ENCODE measurements around the gene PRR20A.
"Not testable (repeated sequence)": the region's sequence is repeated elsewhere in the genome, so short reads cannot be mapped to it uniquely, and the experiment has no call there.

PRR20A gene

GRCh38 chr13:57140235-57140968 is at the start of gene PRR20A:
TSS of gene PRR20A (plus strand) at chr13:57140918. CDS start at chr13:57141305, 387 bp downstream.
- not testable (repeated sequence) for DNase-seq (ENCODE audit: low read depth); H3K4me3 ChIP-seq (ENCODE audit: low read depth, low read length)

GRCh38 chr13:57114945-57115344 is 25.8 kb upstream of the PRR20A start:
- no peak overlapping the region for H3K4me3 ChIP-seq (ENCODE audit: low read depth, low read length)
- DNase-seq (ENCODE audit: low read depth): no peak

- no peak overlapping the region for H3K4me3 ChIP-seq (ENCODE audit: low read depth, low read length)
- DNase-seq (ENCODE audit: low read depth): no peak
Observed at GRCh38 chr13:57123681-57124080, 17.0 kb upstream of the PRR20A start.

GRCh38 chr13:57128909-57129308 is 11.8 kb upstream of the PRR20A start:
- no peak for DNase-seq (ENCODE audit: low read depth)
- no peak overlapping the region for H3K4me3 ChIP-seq (ENCODE audit: low read depth, low read length)

- DNase-seq (ENCODE audit: low read depth): no peak
- no peak overlapping the region for H3K4me3 ChIP-seq (ENCODE audit: low read depth, low read length)
Observed at GRCh38 chr13:57136093-57136492, 4.6 kb upstream of the PRR20A start.

GRCh38 chr13:57137585-57137984 is 3.1 kb upstream of the PRR20A start:
- no peak for DNase-seq (ENCODE audit: low read depth)

GRCh38 chr13:57138988-57139387 is 1.7 kb upstream of the PRR20A start:
- no peak overlapping the region for H3K4me3 ChIP-seq (ENCODE audit: low read depth, low read length)
- no peak for DNase-seq (ENCODE audit: low read depth)

More at GRCh38 chr13:57137585-57137984, 3.1 kb upstream of the PRR20A start:
- H3K4me3 ChIP-seq (ENCODE audit: low read depth, low read length): no peak overlapping the region

- H3K4me3 ChIP-seq (ENCODE audit: low read depth, low read length): not testable (repeated sequence)
Observed at GRCh38 chr13:57139781-57140180, 937 bp upstream of the PRR20A start.

GRCh38 chr13:57147188-57147587 is 6.5 kb downstream of the PRR20A start, which contains the start of gene PRR20B:
TSS of gene PRR20B (plus strand) at chr13:57147488. CDS start at chr13:57147875, 387 bp downstream.
- not testable (repeated sequence) for H3K4me3 ChIP-seq (ENCODE audit: low read depth, low read length); DNase-seq (ENCODE audit: low read depth)

More at GRCh38 chr13:57139781-57140180, 937 bp upstream of the PRR20A start:
- DNase-seq (ENCODE audit: low read depth): not testable (repeated sequence)

GRCh38 chr13:57148106-57148505 is 7.4 kb downstream of the PRR20A start:
- DNase-seq (ENCODE audit: low read depth); H3K4me3 ChIP-seq (ENCODE audit: low read depth, low read length): not testable (repeated sequence)

- not testable (repeated sequence) for DNase-seq (ENCODE audit: low read depth); H3K4me3 ChIP-seq (ENCODE audit: low read depth, low read length)
Observed at GRCh38 chr13:57153761-57154160, 13.0 kb downstream of the PRR20A start, which contains the start of gene PRR20C. TSS of gene PRR20C (plus strand) at chr13:57154061. CDS start at chr13:57154448, 387 bp downstream.

- not testable (repeated sequence) for DNase-seq (ENCODE audit: low read depth); H3K4me3 ChIP-seq (ENCODE audit: low read depth, low read length)
Observed at GRCh38 chr13:57160332-57160731, 19.6 kb downstream of the PRR20A start, which contains the start of gene PRR20D. TSS of gene PRR20D (plus strand) at chr13:57160632. CDS start at chr13:57161019, 387 bp downstream.

GRCh38 chr13:57166897-57167296 is 26.2 kb downstream of the PRR20A start, which contains the start of gene PRR20E:
TSS of gene PRR20E (plus strand) at chr13:57167197. CDS start at chr13:57167584, 387 bp downstream.
- not testable (repeated sequence) for DNase-seq (ENCODE audit: low read depth); H3K4me3 ChIP-seq (ENCODE audit: low read depth, low read length)

- no peak overlapping the region for H3K4me3 ChIP-seq (ENCODE audit: low read depth, low read length)
- no peak for DNase-seq (ENCODE audit: low read depth)
Observed at GRCh38 chr13:57191667-57192066, 50.9 kb downstream of the PRR20A start.

Measured in skeletal muscle cell (primary cell).